ENCODE data around the gene COMMD6. TPM values are rescaled to one million over a fixed set of nuclear protein-coding genes. Genes with fewer than 3 reads are reported as not detected.
A peak's percentile ranks its signal among the peaks of the same experiment; 100 is the strongest.

Gene COMMD6
- total RNA-seq, 1 experiment from 2014 or later: 132 TPM

DNA sequence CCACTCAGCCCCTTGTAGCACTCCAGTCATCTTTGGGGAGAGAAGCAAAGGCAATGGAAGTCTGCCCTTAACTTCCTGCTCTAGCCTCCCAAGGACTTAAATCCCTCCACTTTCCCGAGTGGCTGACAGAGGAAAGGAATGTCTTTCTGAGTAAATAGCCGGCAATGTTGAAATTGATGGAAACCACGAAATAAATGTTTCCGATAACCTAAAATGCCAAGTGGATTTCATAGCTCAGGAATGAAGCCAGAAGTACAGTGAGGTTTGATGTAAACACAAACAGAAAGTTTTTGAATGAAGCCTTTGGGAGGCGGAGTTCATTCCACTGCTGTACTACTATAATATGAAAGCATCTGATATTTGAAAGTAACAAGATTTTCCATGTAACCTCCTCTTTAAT lies 41.7 kb downstream of the COMMD6 start:
- Mint-ChIP-seq H3K4me3 (ENCODE audit: unreplicated experiment) (no peak overlapping the region), H3K27ac (ENCODE audit: low read depth, unreplicated experiment) (no peak overlapping the region)
- CTCF ChIA-PET: no interaction called here

DNA sequence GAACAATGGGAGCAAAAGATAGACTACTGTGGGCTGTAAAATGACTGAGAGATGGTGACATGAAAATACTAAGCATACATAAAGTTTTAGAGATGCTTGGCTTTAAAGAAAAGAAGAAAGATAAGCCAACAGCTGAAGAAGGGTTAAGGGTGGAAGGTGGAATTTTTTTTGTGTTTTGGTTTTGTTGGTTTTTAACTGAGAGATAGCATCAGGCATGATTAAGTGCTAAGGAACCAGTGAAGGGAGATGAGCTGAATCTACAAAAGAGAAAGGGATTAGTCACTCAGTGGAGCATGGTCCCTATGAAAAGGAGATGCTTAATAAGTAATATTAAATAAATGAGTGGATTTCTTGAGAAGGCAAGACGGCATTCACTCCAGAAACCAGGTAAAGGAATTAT lies 43.1 kb downstream of the COMMD6 start:
- peaks cover 7% of the 10 kb centered on the region for H3K36me3 Mint-ChIP-seq (ENCODE audit: insufficient read depth, unreplicated experiment)
- intact Hi-C loops (cut with micrococcal nuclease): no loop called here
- H3K27me3 Mint-ChIP-seq (ENCODE audit: insufficient read depth, unreplicated experiment): no peaks in the 10 kb centered on the region
- ChIA-PET CTCF (interaction anchor here (0.7 to 1.4 kb wide), 3 partner anchors 12 to 231 kb away, joined by 3 to 8 read pairs (median 3); partner anchors contain the start of genes TBC1D4 and UCHL3), POLR2A (no interaction called here)
- H3K4me3 Mint-ChIP-seq (ENCODE audit: unreplicated experiment): no peak overlapping the region
- BruUV-seq (replicated peaks): no TSS peak
- no peak overlapping the region for H3K27ac Mint-ChIP-seq (ENCODE audit: low read depth, unreplicated experiment)
- peaks cover 4% of the 10 kb centered on the region for H3K4me1 Mint-ChIP-seq (ENCODE audit: insufficient read depth, unreplicated experiment)
- H3K9me3 Mint-ChIP-seq (ENCODE audit: unreplicated experiment): no peaks in the 10 kb centered on the region
- DNase-seq (ENCODE audit: unreplicated experiment): no peak
- TF ChIP-seq, protein P1, sequence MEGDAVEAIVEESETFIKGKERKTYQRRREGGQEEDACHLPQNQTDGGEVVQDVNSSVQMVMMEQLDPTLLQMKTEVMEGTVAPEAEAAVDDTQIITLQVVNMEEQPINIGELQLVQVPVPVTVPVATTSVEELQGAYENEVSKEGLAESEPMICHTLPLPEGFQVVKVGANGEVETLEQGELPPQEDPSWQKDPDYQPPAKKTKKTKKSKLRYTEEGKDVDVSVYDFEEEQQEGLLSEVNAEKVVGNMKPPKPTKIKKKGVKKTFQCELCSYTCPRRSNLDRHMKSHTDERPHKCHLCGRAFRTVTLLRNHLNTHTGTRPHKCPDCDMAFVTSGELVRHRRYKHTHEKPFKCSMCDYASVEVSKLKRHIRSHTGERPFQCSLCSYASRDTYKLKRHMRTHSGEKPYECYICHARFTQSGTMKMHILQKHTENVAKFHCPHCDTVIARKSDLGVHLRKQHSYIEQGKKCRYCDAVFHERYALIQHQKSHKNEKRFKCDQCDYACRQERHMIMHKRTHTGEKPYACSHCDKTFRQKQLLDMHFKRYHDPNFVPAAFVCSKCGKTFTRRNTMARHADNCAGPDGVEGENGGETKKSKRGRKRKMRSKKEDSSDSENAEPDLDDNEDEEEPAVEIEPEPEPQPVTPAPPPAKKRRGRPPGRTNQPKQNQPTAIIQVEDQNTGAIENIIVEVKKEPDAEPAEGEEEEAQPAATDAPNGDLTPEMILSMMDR (IDR thresholded peaks at IDR 0.05; ENCODE audit: unreplicated experiment): no peak

More for the DNA sequence above, 41.7 kb downstream of the COMMD6 start:
- Mint-ChIP-seq H3K9me3 (ENCODE audit: unreplicated experiment) (no peaks in the 10 kb centered on the region), H3K4me1 (ENCODE audit: insufficient read depth, unreplicated experiment) (no peaks in the 10 kb centered on the region), H3K36me3 (ENCODE audit: insufficient read depth, unreplicated experiment) (peaks cover 7% of the 10 kb centered on the region), H3K27me3 (ENCODE audit: insufficient read depth, unreplicated experiment) (no peaks in the 10 kb centered on the region)
- POLR2A ChIA-PET: no interaction called here
- no peak for DNase-seq (ENCODE audit: unreplicated experiment)
- TF ChIP-seq, protein P1 (IDR thresholded peaks at IDR 0.05; ENCODE audit: unreplicated experiment): no peak
- no TSS peak for BruUV-seq (replicated peaks)
- intact Hi-C loops (cut with micrococcal nuclease): no loop called here

DNA sequence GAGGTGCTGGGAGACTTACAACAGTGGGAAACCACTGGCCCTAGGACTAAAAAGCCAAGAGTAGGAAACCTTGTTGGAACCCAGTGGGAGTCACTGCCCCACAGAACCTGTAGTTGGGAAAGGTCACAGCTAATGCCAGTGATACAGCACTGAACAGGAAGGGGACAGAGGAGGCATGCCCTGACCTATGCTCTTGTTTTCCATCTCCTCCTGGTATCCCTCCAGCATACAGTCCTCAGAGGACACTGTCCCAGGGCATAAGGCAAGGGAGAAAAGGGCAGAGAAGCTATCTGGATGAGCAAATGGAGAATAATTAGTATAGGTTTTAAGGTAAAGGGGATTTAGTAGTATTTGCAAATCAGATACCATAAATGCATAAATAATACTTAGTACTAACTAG lies 44.5 kb downstream of the COMMD6 start:
- Mint-ChIP-seq H3K4me1 (ENCODE audit: insufficient read depth, unreplicated experiment) (peaks cover 8% of the 10 kb centered on the region), H3K27me3 (ENCODE audit: insufficient read depth, unreplicated experiment) (no peaks in the 10 kb centered on the region), H3K9me3 (ENCODE audit: unreplicated experiment) (no peaks in the 10 kb centered on the region), H3K4me3 (ENCODE audit: unreplicated experiment) (no peak overlapping the region), H3K36me3 (ENCODE audit: insufficient read depth, unreplicated experiment) (peaks cover 7% of the 10 kb centered on the region), H3K27ac (ENCODE audit: low read depth, unreplicated experiment) (no peak overlapping the region)
- CTCF ChIA-PET: interaction anchor here (0.6 to 1.8 kb wide), 2 partner anchors 10 kb away, joined by 4 to 12 read pairs; partner anchors contain the start of gene TBC1D4
- TF ChIP-seq, protein P1 (IDR thresholded peaks at IDR 0.05; ENCODE audit: unreplicated experiment): no peak
- intact Hi-C loops (cut with micrococcal nuclease): no loop called here
- POLR2A ChIA-PET: interaction anchor here (1.2 kb wide), 1 partner anchor 37 kb away, joined by 3 read pairs; no protein-coding TSS in a partner anchor
- no TSS peak for BruUV-seq (replicated peaks)
- DNase-seq (ENCODE audit: unreplicated experiment): no peak

DNA sequence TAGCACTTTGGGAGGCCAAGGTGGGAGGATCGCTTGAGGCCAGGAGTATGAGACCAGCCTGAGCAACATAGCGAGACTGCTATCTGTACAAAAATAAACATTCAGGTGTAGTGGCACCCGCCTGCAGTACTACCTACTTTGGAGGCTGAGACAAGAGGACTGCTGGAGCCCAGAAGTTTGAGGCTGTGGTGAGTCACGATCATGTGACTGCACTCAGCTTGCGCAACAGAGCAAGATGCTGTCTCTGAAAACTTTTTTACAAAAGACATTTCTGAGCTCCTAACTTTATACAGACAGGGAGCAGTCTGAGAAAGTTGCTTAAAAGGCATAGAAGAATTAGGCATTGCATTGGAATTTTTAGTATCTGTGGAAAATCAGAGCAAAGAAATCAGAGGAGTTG lies 45.3 kb downstream of the COMMD6 start:
- Mint-ChIP-seq H3K4me1 (ENCODE audit: insufficient read depth, unreplicated experiment) (peaks cover 8% of the 10 kb centered on the region), H3K36me3 (ENCODE audit: insufficient read depth, unreplicated experiment) (peaks cover 7% of the 10 kb centered on the region), H3K9me3 (ENCODE audit: unreplicated experiment) (no peaks in the 10 kb centered on the region), H3K27me3 (ENCODE audit: insufficient read depth, unreplicated experiment) (no peaks in the 10 kb centered on the region), H3K27ac (ENCODE audit: low read depth, unreplicated experiment) (no peak overlapping the region), H3K4me3 (ENCODE audit: unreplicated experiment) (no peak overlapping the region)
- intact Hi-C loops (cut with micrococcal nuclease): no loop called here
- POLR2A ChIA-PET: interaction anchor here (1.2 to 1.7 kb wide), 2 partner anchors 36 to 57 kb away, joined by 3 read pairs; partner anchors contain the start of gene UCHL3
- no TSS peak for BruUV-seq (replicated peaks)
- TF ChIP-seq, protein P1 (IDR thresholded peaks at IDR 0.05; ENCODE audit: unreplicated experiment): no peak
- CTCF ChIA-PET: interaction anchor here (0.6 to 1.8 kb wide), 3 partner anchors 10 to 194 kb away, joined by 3 to 12 read pairs (median 3); partner anchors contain the start of gene TBC1D4
- peak; percentile 23 for DNase-seq (ENCODE audit: unreplicated experiment)

Measured in MCF 10A (cell line).